PFSK-1 (cell line): ENCODE data around the gene DICER1.

ENCODE experiments used
- FOXP2 ChIP-seq: optimal IDR thresholded peaks from 2 replicates; pipeline ENCODE3; 2011; ENCODE audit warnings: borderline replicate concordance, control low read depth, inconsistent platforms; ENCODE audit not compliant: insufficient read depth; ENCODE audit errors: extremely low read length, extremely low read depth
- POLR2AphosphoS5 ChIP-seq: IDR thresholded peaks from 2 replicates; pipeline ENCODE4 v1.6.1; 2012; ENCODE audit warnings: low read depth, mild to moderate bottlenecking, control low read depth, low read length, moderate library complexity
- SIN3A ChIP-seq: IDR thresholded peaks from 2 replicates; pipeline ENCODE4 v1.6.1; 2012; ENCODE audit warnings: mild to moderate bottlenecking, low read length, moderate library complexity, borderline replicate concordance; ENCODE audit not compliant: insufficient read depth
- TAF1 ChIP-seq: IDR thresholded peaks from 2 replicates; pipeline ENCODE4 v1.6.1; 2012; ENCODE audit warnings: low read length, control low read depth, borderline replicate concordance; ENCODE audit not compliant: insufficient read depth
- TF ChIP-seq, protein P1 (sequence below), 2 experiments: IDR thresholded peaks; 2 replicates each; pipeline versions ENCODE4 v1.6.1 to v1.8.0; 2011 to 2012; ENCODE audit warnings: low read depth in 2 of 2, low read length in 2 of 2, control low read depth in 1 of 2, inconsistent platforms in 1 of 2, mild to moderate bottlenecking in 1 of 2, moderate library complexity in 1 of 2; ENCODE audit not compliant: insufficient read depth in 1 of 2

The DICER1 gene

DNA sequence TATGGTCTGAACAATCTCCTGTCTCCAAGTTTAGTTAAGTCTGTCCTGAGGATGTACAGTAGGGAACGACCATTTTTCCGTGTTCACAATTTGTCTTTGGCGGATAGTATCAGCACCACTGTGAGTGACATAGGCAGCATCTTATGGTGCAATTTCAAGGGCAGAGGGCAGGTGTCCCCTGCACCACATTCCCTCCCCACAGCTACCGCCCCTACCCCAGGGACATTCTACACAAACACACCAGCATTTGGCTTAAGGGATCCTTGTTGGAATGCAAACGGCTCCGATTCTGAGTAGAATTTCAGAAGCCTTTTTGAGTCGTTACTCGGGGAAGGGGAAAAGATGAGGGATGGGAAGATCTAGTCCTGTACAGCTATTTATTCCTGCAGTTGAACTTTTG, 25.1 kb upstream of the DICER1 start:
- TF ChIP-seq FOXP2: no peak
- no peak for TF ChIP-seq POLR2AphosphoS5
- TF ChIP-seq, protein P1, sequence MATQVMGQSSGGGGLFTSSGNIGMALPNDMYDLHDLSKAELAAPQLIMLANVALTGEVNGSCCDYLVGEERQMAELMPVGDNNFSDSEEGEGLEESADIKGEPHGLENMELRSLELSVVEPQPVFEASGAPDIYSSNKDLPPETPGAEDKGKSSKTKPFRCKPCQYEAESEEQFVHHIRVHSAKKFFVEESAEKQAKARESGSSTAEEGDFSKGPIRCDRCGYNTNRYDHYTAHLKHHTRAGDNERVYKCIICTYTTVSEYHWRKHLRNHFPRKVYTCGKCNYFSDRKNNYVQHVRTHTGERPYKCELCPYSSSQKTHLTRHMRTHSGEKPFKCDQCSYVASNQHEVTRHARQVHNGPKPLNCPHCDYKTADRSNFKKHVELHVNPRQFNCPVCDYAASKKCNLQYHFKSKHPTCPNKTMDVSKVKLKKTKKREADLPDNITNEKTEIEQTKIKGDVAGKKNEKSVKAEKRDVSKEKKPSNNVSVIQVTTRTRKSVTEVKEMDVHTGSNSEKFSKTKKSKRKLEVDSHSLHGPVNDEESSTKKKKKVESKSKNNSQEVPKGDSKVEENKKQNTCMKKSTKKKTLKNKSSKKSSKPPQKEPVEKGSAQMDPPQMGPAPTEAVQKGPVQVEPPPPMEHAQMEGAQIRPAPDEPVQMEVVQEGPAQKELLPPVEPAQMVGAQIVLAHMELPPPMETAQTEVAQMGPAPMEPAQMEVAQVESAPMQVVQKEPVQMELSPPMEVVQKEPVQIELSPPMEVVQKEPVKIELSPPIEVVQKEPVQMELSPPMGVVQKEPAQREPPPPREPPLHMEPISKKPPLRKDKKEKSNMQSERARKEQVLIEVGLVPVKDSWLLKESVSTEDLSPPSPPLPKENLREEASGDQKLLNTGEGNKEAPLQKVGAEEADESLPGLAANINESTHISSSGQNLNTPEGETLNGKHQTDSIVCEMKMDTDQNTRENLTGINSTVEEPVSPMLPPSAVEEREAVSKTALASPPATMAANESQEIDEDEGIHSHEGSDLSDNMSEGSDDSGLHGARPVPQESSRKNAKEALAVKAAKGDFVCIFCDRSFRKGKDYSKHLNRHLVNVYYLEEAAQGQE (IDR thresholded peaks at IDR 0.05; ENCODE audit: insufficient read depth in 1 of 2, low read depth in 2 of 2, low read length in 2 of 2): no peak
- no peak for TF ChIP-seq SIN3A
- TF ChIP-seq TAF1: no peak

DNA sequence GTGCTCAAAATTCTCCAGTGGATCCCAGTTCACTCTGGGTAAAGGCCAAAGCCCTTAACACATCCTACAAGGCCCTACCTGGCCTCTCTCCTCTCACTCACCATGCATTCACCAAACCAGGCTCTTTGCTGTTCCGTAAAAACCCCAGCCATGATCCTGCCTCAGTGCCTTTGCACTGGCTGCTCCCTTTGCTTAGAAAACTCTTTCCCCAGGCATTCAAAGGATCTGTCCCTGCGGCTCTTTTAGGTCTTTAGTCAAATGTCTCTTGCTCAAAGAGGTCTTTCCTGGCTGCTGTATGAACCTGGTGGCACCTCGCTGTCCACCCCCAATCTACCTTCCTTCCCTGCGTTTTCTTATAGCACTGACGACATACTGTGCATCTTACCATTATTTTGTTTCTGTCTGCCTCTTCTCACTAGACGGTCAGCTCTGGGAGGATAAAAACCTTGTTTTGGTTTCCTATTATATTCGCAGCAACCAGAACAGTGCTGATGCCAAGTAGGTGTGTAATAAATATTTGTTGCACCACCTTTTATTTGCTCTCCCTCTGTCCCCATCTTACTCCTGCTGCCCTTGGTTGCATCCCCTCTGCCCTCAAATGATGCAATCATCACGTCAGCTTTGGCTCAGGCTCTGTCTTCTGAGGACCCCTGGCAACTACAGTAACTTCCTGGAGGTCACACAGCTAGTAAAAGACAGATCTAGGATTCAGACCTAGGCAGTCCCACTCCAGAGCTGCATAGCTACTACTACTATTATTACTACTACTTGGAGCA, 23.8 kb upstream of the DICER1 start:
- TF ChIP-seq, protein P1 (IDR thresholded peaks at IDR 0.05; ENCODE audit: insufficient read depth in 1 of 2, low read depth in 2 of 2, low read length in 2 of 2): no peak
- TF ChIP-seq SIN3A: no peak
- TF ChIP-seq POLR2AphosphoS5: no peak
- TF ChIP-seq TAF1: no peak
- no peak for TF ChIP-seq FOXP2

DNA sequence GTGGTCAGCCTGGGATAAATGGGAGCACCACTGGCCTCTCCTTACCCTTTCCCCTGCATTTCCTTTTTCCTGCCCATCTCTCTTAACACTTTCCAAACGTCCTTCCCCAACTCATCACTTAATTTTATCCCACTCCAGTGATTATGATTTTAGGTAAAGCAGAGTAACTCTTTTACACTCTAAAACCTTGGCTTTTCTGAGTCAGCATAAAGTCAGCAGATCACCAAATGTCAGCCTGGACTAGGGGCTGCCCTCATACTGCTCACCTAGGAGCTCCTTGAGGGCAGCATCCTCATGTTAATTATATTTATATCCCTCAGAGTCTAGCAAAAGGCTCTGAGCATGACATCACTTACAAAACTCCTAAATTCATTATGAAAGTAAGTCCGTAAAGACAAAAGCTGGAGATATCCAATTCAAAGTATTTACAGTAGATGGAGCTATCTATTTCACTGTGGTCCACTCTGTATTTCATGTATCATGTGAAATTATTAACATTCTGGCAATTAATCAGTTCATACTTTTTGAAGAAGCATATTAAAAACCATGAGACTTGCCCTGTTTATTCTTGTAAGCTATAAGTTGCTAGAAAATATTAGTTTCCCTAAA, 17.0 kb upstream of the DICER1 start:
- TF ChIP-seq TAF1 (no peak), SIN3A (no peak), POLR2AphosphoS5 (no peak), FOXP2 (no peak)
- TF ChIP-seq, protein P1 (IDR thresholded peaks at IDR 0.05; ENCODE audit: insufficient read depth in 1 of 2, low read depth in 2 of 2, low read length in 2 of 2): no peak

DNA sequence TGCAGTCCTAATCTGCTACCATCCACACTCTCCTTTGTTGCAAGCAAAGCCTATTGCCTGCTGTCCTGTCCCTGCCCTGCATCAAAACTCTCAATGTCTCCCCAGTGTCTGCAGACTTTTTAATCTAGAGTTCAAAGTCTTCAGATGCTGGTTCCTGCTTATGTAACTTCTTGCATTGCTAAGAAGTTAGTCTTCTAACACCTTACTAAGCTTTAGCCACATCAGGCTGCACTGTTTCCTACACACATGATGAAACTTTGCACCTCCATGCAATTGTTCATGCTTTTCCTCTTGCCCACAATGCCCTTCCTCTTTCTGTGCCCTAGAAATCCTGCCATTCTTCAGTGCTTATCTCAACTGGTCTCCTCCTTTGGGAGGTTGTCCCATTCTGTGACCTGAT, 16.2 kb upstream of the DICER1 start:
- TF ChIP-seq TAF1 (no peak), FOXP2 (no peak), SIN3A (no peak), POLR2AphosphoS5 (no peak)
- TF ChIP-seq, protein P1 (IDR thresholded peaks at IDR 0.05; ENCODE audit: insufficient read depth in 1 of 2, low read depth in 2 of 2, low read length in 2 of 2): no peak
